NB4 (cell line): ENCODE results near the gene BCAS3.

Experiments
- DNase-seq: peaks from one replicate; pipeline ENCODE4 v3.0.0; 2010; ENCODE audit warnings: low read depth
- H3K4me3 ChIP-seq: one replicate; pipeline ENCODE4 v1.5.1; 2011; ENCODE audit warnings: mild to moderate bottlenecking, low read depth, low read length, moderate library complexity
- MAX ChIP-seq: IDR thresholded peaks from 2 replicates; pipeline ENCODE4 v1.6.1; 2011; ENCODE audit warnings: low read depth, low read length
- MYC ChIP-seq: IDR thresholded peaks from 2 replicates; pipeline ENCODE4 v1.6.1; 2011; ENCODE audit warnings: low read depth, low read length
- POLR2A ChIP-seq: IDR thresholded peaks from 2 replicates; pipeline ENCODE4 v1.6.1; 2011; ENCODE audit warnings: mild to moderate bottlenecking; ENCODE audit not compliant: insufficient read length; ENCODE audit errors: extremely low read depth
- TF ChIP-seq, protein P1 (sequence below): IDR thresholded peaks from one replicate; pipeline ENCODE4 v1.5.1; 2012; ENCODE audit warnings: low read depth, low read length

The BCAS3 gene

DNA sequence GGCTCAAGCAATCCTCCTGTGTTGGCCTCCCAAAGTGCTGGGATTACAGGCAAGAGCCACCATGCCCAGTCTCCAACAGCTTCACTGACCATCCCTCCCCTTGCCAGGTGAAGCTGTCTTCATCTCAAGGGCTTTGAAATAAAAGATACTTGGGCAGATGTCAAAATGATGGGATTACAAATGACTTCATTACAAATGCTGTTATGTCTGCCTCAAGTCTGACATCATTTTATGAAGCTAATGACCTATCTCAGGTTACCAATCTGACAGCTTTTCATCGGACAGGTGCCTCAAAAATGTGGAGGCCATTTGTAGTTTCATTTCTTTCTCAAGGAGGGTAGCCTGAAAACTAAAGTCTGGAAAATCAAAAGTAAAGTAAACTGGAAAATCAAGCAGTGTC lies 398.3 kb downstream of the BCAS3 start:
- DNase-seq, result no peak
- TF ChIP-seq POLR2A (no peak), MYC (no peak), MAX (no peak)
- TF ChIP-seq, protein P1, sequence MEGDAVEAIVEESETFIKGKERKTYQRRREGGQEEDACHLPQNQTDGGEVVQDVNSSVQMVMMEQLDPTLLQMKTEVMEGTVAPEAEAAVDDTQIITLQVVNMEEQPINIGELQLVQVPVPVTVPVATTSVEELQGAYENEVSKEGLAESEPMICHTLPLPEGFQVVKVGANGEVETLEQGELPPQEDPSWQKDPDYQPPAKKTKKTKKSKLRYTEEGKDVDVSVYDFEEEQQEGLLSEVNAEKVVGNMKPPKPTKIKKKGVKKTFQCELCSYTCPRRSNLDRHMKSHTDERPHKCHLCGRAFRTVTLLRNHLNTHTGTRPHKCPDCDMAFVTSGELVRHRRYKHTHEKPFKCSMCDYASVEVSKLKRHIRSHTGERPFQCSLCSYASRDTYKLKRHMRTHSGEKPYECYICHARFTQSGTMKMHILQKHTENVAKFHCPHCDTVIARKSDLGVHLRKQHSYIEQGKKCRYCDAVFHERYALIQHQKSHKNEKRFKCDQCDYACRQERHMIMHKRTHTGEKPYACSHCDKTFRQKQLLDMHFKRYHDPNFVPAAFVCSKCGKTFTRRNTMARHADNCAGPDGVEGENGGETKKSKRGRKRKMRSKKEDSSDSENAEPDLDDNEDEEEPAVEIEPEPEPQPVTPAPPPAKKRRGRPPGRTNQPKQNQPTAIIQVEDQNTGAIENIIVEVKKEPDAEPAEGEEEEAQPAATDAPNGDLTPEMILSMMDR, result no peak
- H3K4me3 ChIP-seq, result no peak overlapping the region

DNA sequence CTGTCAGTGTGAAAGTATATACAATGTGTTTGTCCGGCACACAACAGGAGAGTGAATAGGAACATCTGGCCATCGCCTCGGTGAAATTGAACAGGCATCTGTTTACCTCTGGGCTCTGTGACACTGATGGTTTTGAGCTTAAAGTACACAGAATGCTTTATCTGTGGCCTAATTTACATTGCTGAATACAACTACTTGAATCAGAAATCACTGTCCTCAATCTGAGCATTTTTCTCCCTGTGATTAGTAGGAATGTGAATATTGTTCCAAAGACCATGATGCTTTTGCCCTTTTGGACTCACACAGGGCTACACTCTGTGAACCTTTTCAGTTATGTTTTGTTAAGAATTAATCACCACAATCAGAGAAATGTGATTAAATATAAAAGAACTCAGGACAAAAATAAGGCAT lies 399.0 kb downstream of the BCAS3 start:
- H3K4me3 ChIP-seq, result no peak overlapping the region
- no peak for DNase-seq
- TF ChIP-seq, protein P1, result no peak
- TF ChIP-seq MYC (no peak), POLR2A (no peak), MAX (no peak)

DNA sequence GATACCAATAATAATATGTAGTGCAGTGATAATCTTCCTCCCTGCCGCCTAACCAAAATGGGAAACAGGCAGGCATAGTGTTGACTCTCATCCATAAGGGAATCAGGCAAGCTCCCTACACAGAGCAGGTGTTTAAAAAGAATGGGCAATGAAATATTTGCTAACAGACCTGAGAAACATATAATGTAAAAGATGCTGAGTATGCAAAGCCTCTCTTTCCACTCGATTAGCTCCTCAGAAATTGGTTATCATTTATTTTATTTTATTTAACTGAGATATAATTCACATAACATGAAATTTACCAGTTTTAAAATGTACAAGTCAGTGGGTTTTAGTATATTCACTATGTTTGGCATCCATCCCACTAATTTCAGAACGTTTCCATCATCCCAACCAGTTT lies 404.3 kb downstream of the BCAS3 start:
- no peak overlapping the region for H3K4me3 ChIP-seq
- TF ChIP-seq MYC, result no peak
- no peak for TF ChIP-seq MAX
- TF ChIP-seq POLR2A, result no peak
- TF ChIP-seq, protein P1, result no peak
- DNase-seq, result no peak

- no peak overlapping the region for H3K4me3 ChIP-seq
- TF ChIP-seq MAX (no peak), MYC (no peak), POLR2A (no peak)
- TF ChIP-seq, protein P1, result no peak
- no peak for DNase-seq
Observed at GRCh38 chr17:61084260-61084659, 406.6 kb downstream of the BCAS3 start.

GRCh38 chr17:61087024-61087423 lies 409.4 kb downstream of the BCAS3 start:
- no peak overlapping the region for H3K4me3 ChIP-seq
- no peak for TF ChIP-seq POLR2A
- TF ChIP-seq, protein P1, result no peak
- no peak for DNase-seq

DNA sequence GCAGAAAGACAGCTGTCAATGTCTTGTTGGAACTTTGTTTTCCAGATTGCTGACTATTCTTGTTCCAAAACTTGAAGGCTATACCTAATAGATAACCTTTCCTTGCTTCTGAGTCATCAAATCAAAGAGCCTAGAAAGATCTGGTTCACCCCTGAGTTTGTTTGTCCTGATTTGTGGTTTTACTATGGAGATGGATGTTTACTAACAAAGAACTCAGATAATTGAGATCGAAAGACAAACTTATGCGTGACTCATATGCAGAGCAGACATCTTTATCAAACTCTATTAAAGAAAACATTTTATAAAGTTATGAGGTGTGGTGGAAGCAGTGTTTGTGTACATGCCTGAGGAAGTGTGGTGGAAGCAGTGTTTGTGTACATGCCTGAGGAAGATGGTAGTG lies 410.9 kb downstream of the BCAS3 start:
- no peak for TF ChIP-seq MAX
- TF ChIP-seq MYC, result no peak
- TF ChIP-seq, protein P1, result no peak
- DNase-seq, result no peak
- H3K4me3 ChIP-seq, result no peak overlapping the region
